GM19099 (cell line): ENCODE measurements around the gene CDKN1B.

ENCODE experiments used
- POLR2A ChIP-seq: IDR thresholded peaks from 3 replicates; pipeline ENCODE4 v1.6.1; 2011; ENCODE audit warnings: low read depth; ENCODE audit not compliant: insufficient read length; ENCODE audit errors: extremely low read depth

CDKN1B gene

DNA sequence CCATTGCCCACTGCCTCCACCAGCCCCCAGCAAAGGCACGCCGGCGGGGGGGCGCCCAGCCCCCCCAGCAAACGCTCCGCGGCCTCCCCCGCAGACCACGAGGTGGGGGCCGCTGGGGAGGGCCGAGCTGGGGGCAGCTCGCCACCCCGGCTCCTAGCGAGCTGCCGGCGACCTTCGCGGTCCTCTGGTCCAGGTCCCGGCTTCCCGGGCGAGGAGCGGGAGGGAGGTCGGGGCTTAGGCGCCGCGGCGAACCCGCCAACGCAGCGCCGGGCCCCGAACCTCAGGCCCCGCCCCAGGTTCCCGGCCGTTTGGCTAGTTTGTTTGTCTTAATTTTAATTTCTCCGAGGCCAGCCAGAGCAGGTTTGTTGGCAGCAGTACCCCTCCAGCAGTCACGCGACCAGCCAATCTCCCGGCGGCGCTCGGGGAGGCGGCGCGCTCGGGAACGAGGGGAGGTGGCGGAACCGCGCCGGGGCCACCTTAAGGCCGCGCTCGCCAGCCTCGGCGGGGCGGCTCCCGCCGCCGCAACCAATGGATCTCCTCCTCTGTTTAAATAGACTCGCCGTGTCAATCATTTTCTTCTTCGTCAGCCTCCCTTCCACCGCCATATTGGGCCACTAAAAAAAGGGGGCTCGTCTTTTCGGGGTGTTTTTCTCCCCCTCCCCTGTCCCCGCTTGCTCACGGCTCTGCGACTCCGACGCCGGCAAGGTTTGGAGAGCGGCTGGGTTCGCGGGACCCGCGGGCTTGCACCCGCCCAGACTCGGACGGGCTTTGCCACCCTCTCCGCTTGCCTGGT lies at the start of gene CDKN1B:
Gene CDKN1B (plus strand): TSS at position 576 of the 793 bp plus-strand sequence. CDS start 472 bp downstream, outside the sequence.
- peak; percentile 75 for TF ChIP-seq POLR2A

DNA sequence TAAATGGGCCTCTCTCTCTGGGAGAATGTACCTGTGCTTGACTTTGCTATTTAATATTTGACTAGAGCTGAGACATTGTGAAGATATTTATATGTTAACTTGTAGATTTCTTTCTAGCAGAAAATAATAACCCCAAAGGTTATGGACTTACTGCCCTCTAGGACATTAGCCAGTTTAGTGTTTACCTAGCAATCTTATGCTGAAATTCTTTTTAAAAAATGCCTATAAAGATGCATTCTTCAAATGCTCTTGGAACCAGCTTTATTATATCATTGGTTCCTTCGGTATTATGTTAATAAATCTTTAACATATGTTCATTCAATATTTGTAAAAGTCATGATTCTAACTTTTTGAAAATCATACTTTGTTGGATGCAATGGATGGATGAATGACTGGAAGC lies 49.2 kb upstream of the CDKN1B start:
- no peak for TF ChIP-seq POLR2A

DNA sequence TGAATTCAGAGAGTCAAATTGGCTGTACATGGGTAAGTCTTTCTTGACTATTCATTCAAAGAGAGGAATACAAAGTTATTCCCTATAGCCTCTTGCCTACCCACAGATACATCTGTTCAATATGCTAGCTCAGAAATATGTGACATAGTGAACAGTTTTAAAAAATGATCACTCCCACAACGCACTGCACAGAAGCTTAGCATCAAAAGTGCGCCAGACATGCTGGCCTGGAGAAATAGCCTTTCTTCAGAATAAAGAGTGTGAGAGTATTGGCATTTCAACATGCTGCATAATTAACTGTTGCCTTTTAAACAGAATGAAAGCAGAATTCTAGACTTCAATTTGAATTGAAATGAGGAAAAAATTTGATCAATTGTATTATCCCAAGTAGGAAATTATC lies 48.1 kb upstream of the CDKN1B start:
- TF ChIP-seq POLR2A = no peak

- TF ChIP-seq POLR2A = no peak
Observed at GRCh38 chr12:12671850-12672660, 45.1 kb upstream of the CDKN1B start.

DNA sequence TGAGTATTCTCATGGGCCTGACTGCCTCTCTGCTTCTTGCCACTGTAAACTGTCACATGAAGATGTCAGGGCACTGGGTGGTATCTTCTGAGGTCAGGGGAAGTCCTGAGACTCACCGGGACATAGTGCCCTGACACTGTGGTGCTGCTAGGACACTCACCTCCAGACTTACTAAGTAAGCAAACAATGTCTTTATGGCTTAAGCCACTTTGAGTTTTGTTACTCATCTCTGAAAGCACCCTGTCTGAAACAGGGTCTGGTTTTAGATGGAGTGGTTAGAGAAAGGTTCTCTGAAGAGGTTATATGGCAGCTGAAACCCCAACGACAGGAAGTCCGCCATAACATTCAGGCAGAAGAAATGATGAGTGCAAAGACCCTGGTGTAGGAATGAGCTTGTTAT lies 43.9 kb upstream of the CDKN1B start:
- no peak for TF ChIP-seq POLR2A

- TF ChIP-seq POLR2A = no peak
Observed at GRCh38 chr12:12676605-12677004, 40.6 kb upstream of the CDKN1B start.

- no peak for TF ChIP-seq POLR2A
Observed at GRCh38 chr12:12681061-12681765, 36.0 kb upstream of the CDKN1B start.

DNA sequence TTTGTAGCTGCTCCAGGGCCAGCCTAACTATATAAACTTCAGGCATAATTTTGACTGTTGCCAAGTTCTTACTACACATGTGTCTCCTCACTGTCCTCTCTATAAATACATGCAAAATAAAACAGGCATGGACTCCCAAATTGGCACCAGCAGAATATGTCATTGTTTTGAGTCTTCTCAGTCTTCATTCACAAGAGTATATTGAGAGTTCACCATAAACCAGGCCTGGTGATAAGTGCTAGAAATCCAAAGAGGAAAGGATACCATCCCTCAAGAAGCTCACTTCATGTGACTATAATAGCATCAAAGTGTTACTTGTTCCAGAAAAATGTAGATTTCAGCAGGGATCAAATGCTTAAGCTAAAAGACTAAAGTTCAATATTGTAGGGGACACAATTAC lies 34.9 kb upstream of the CDKN1B start:
- no peak for TF ChIP-seq POLR2A

DNA sequence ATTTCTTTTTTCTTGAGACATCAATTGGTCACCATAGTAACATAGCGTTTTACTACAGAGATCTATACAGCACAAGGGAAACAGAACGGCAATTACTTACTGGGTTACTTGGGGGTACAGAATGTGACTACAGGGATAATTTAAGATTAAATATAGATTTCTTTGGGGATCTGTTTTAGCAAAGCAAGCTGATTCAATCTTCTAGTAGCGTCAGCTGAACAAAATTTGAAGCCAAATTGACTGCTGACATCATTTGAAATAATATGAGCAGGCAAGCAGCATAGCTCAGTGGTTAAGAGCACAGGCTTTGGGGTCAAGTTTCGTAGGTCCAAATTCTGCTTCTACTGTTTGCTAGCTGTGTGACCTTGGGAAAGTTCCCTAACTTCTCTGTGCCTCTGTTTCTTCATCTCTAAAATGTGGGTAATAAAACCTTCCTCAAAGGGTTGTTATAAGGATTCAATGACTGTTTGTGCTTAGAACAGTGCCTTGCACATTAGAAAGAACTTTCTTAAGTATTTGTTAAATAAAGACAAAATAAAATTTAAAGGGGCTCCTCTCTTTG lies 34.0 kb upstream of the CDKN1B start:
- no peak for TF ChIP-seq POLR2A

- TF ChIP-seq POLR2A = no peak
Observed at GRCh38 chr12:12683725-12684124, 33.4 kb upstream of the CDKN1B start.

DNA sequence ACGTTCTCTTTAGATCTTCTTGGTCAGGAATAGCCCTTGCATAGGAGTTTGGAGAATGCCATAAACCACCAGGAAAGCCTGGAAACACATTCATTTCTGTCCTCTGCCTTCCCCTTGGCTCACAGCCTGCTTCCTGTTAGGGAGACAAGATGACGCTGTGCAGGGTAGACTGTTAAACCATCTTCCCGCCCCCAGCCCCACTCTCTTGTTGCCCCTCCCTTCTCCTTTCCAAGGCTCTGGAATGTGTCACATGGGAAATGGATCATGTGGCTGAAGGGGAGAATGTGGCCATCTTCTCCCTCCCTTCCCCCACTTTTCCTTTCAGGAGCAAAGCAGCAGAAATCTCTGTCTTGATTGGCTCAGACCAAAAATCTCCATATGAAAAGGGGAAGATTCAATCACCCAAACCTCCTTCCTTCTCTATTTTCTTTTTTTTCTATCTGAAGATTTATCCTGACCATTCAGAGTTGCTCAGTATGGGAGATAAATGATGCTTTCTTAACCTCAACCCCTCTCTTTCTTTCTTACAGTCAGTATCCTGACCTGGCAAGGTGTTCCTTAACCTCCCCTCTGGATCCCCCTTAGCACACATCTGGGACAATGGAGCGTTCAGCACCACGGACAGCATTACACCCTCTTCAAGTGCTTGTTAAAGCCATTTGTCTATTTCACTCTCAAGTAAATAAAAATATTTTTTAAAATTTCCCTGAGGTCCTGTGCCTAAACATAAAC lies 32.6 kb upstream of the CDKN1B start:
- TF ChIP-seq POLR2A = no peak

- no peak for TF ChIP-seq POLR2A
Observed at GRCh38 chr12:12685305-12685704, 31.9 kb upstream of the CDKN1B start.

DNA sequence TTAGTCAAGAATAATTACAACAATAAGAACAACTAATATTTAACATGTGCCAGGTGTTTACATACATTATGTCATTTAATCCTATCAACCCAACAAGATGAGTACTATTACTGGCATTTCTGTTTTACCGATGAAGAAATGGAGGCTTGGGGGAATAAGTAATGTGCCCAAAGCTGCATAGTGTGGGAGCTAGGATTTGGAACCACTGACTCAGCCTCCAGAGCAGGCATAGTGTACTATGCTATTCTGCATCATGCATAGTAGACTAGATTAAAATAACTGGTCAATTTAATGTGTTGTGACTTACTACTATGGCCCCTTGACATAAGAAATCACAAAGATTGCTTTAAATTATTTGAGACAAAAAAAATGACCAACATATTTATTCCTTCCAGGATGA lies 30.7 kb upstream of the CDKN1B start:
- TF ChIP-seq POLR2A = no peak

DNA sequence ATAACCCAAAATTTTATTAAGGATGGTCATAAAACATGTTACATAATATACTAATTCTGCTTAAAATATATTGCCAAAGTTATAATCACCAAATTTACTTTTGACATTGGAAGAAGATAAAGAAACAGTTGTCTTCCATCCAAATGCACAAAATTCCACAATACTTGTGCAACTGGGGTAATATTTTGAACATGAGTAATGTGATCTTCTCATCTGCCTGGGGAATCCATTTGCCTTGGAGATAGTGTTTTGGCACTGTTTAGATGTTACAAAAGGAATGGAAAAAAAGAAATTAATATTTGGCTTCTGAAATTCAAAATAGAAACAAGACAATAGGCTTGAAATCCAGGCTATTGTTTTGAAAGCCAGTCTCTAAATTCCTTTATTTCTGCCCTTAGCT lies 30.2 kb upstream of the CDKN1B start:
- TF ChIP-seq POLR2A = no peak
